RCC 7860 (cell line): ENCODE results near the gene ROBO2.

ENCODE experiments used
- DNase-seq: peaks from one replicate; pipeline ENCODE4 v3.0.0-alpha.2; 2015; ENCODE audit warnings: low spot score
- FAIRE-seq: peaks from 2 replicates; lab custom pipeline; 2012; peaks lifted over from hg19 to GRCh38; lab: Jason Lieb, UNC

Gene ROBO2

GRCh38 chr3:77186319-77186718 lies 146.4 kb downstream of the ROBO2 start:
- DNase-seq (no peak), FAIRE-seq (no peak)

GRCh38 chr3:77186728-77187127 lies 146.8 kb downstream of the ROBO2 start:
- no peak for DNase-seq
- no peak for FAIRE-seq

- no peak for DNase-seq
- FAIRE-seq, result no peak
Observed at GRCh38 chr3:77188210-77188609, 148.3 kb downstream of the ROBO2 start.

GRCh38 chr3:77189258-77189657 lies 149.4 kb downstream of the ROBO2 start:
- FAIRE-seq (no peak), DNase-seq (no peak)

- no peak for DNase-seq
- FAIRE-seq, result no peak
Observed at GRCh38 chr3:77189684-77190083, 149.8 kb downstream of the ROBO2 start.

GRCh38 chr3:77190374-77190773 lies 150.5 kb downstream of the ROBO2 start:
- FAIRE-seq, result no peak
- DNase-seq, result no peak

- DNase-seq (no peak), FAIRE-seq (no peak)
Observed at GRCh38 chr3:77191014-77191413, 151.1 kb downstream of the ROBO2 start.

GRCh38 chr3:77191640-77192039 lies 151.7 kb downstream of the ROBO2 start:
- DNase-seq (no peak), FAIRE-seq (no peak)

GRCh38 chr3:77195766-77196545 lies 156.1 kb downstream of the ROBO2 start:
- FAIRE-seq (no peak), DNase-seq (no peak)

GRCh38 chr3:77197408-77197807 lies 157.5 kb downstream of the ROBO2 start:
- DNase-seq (no peak), FAIRE-seq (no peak)

- no peak for FAIRE-seq
- DNase-seq, result no peak
Observed at GRCh38 chr3:77203851-77204250, 164.0 kb downstream of the ROBO2 start.

GRCh38 chr3:77204788-77205187 lies 164.9 kb downstream of the ROBO2 start:
- no peak for DNase-seq
- no peak for FAIRE-seq

GRCh38 chr3:77207753-77208152 lies 167.9 kb downstream of the ROBO2 start:
- FAIRE-seq, result no peak
- DNase-seq, result no peak

- FAIRE-seq, result no peak
- no peak for DNase-seq
Observed at GRCh38 chr3:77222701-77223100, 182.8 kb downstream of the ROBO2 start.

- FAIRE-seq (no peak), DNase-seq (no peak)
Observed at GRCh38 chr3:77227567-77227966, 187.7 kb downstream of the ROBO2 start.

- FAIRE-seq, result no peak
- no peak for DNase-seq
Observed at GRCh38 chr3:77232557-77232956, 192.7 kb downstream of the ROBO2 start.

GRCh38 chr3:77234004-77234403 lies 194.1 kb downstream of the ROBO2 start:
- DNase-seq (no peak), FAIRE-seq (no peak)

- FAIRE-seq, result no peak
- DNase-seq, result no peak
Observed at GRCh38 chr3:77236118-77236517, 196.2 kb downstream of the ROBO2 start.

GRCh38 chr3:77240072-77240650 lies 200.3 kb downstream of the ROBO2 start:
- DNase-seq (no peak), FAIRE-seq (no peak)

- DNase-seq (no peak), FAIRE-seq (no peak)
Observed at GRCh38 chr3:77242371-77242770, 202.5 kb downstream of the ROBO2 start.

- no peak for FAIRE-seq
Observed at GRCh38 chr3:77244981-77245380, 205.1 kb downstream of the ROBO2 start.

GRCh38 chr3:77247061-77247460 lies 207.2 kb downstream of the ROBO2 start:
- no peak for FAIRE-seq
- no peak for DNase-seq

More at GRCh38 chr3:77244981-77245380, 205.1 kb downstream of the ROBO2 start:
- no peak for DNase-seq

GRCh38 chr3:77247817-77248216 lies 207.9 kb downstream of the ROBO2 start:
- FAIRE-seq, result no peak
- no peak for DNase-seq
